Measurements from ENCODE around the gene JMJD8. TPM values are rescaled to one million over a fixed set of nuclear protein-coding genes. Genes with fewer than 3 reads are reported as not detected.

Gene JMJD8
- total and polyA plus RNA-seq, 9 of the 15 experiments (the other 6 are each of a cell fraction or from before 2014, with no cell fraction given): 1.2 to 50.6 (median 29.3) TPM

DNA sequence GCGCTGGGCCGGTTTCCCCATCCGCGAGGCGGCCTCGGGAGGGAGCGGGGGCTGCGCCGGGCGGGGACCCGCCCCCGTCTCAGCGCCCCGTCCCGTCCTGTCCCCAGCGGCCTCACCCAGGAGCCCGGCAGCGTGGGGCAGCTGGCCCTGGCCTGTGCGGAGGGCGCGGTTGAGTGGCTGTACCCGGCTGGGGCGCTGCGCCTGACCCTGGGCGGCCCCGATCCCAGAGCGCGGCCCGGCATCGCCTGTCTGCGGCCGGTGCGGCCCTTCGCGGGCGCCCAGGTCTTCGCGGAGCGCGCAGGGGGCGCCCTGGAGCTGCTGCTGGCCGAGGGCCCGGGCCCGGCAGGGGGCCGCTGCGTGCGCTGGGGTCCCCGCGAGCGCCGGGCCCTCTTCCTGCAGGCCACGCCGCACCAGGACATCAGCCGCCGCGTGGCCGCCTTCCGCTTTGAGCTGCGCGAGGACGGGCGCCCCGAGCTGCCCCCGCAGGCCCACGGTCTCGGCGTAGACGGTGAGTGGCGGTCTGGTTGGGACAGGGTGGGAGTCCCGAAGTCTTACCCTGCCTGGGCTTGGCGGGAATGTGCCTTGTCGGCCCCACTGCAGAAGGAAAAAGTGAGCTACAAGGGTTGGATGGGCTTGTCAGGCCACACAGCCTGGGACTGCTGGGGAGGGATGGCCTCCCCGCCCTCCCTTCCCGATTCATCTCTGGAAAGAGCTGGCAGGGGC lies 31.5 kb upstream of the JMJD8 start (continued):
- TF ChIP-seq CEBPG (CRISPR knock-in tag; IDR thresholded peaks at IDR 0.05) (no peak), CEBPG (tag; conservative IDR thresholded peaks at IDR 0.05 in 1 of 2, IDR thresholded peaks at IDR 0.05 in 1 of 2) (no peak), FOXJ3 (CRISPR knock-in tag; IDR thresholded peaks at IDR 0.05) (no peak), ZNF197 (CRISPR knock-in tag; IDR thresholded peaks at IDR 0.05; ENCODE audit: low read depth) (no peak), NR3C1 (CRISPR knock-in tag; IDR thresholded peaks at IDR 0.05) (no peak), MBD2 (IDR thresholded peaks at IDR 0.05; ENCODE audit: borderline replicate concordance, low read depth) (no peak), ZNF140 (CRISPR knock-in tag; IDR thresholded peaks at IDR 0.05) (no peak), ZNF143 (CRISPR knock-in tag; IDR thresholded peaks at IDR 0.05) (no peak), BACH1 (tag; IDR thresholded peaks at IDR 0.05) (no peak), SRSF7 (optimal IDR thresholded peaks at IDR 0.05; ENCODE audit: low read depth, low read length) (no peak), ZSCAN29 (IDR thresholded peaks at IDR 0.05) (no peak)
- TF ChIP-seq, protein P1, sequence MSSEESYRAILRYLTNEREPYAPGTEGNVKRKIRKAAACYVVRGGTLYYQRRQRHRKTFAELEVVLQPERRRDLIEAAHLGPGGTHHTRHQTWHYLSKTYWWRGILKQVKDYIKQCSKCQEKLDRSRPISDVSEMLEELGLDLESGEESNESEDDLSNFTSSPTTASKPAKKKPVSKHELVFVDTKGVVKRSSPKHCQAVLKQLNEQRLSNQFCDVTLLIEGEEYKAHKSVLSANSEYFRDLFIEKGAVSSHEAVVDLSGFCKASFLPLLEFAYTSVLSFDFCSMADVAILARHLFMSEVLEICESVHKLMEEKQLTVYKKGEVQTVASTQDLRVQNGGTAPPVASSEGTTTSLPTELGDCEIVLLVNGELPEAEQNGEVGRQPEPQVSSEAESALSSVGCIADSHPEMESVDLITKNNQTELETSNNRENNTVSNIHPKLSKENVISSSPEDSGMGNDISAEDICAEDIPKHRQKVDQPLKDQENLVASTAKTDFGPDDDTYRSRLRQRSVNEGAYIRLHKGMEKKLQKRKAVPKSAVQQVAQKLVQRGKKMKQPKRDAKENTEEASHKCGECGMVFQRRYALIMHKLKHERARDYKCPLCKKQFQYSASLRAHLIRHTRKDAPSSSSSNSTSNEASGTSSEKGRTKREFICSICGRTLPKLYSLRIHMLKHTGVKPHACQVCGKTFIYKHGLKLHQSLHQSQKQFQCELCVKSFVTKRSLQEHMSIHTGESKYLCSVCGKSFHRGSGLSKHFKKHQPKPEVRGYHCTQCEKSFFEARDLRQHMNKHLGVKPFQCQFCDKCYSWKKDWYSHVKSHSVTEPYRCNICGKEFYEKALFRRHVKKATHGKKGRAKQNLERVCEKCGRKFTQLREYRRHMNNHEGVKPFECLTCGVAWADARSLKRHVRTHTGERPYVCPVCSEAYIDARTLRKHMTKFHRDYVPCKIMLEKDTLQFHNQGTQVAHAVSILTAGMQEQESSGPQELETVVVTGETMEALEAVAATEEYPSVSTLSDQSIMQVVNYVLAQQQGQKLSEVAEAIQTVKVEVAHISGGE (CRISPR knock-in tag; IDR thresholded peaks at IDR 0.05): peak in 1 of 3 experiments; percentile 43; a peak in 1 of 6 replicates
- TF ChIP-seq, protein P2, sequence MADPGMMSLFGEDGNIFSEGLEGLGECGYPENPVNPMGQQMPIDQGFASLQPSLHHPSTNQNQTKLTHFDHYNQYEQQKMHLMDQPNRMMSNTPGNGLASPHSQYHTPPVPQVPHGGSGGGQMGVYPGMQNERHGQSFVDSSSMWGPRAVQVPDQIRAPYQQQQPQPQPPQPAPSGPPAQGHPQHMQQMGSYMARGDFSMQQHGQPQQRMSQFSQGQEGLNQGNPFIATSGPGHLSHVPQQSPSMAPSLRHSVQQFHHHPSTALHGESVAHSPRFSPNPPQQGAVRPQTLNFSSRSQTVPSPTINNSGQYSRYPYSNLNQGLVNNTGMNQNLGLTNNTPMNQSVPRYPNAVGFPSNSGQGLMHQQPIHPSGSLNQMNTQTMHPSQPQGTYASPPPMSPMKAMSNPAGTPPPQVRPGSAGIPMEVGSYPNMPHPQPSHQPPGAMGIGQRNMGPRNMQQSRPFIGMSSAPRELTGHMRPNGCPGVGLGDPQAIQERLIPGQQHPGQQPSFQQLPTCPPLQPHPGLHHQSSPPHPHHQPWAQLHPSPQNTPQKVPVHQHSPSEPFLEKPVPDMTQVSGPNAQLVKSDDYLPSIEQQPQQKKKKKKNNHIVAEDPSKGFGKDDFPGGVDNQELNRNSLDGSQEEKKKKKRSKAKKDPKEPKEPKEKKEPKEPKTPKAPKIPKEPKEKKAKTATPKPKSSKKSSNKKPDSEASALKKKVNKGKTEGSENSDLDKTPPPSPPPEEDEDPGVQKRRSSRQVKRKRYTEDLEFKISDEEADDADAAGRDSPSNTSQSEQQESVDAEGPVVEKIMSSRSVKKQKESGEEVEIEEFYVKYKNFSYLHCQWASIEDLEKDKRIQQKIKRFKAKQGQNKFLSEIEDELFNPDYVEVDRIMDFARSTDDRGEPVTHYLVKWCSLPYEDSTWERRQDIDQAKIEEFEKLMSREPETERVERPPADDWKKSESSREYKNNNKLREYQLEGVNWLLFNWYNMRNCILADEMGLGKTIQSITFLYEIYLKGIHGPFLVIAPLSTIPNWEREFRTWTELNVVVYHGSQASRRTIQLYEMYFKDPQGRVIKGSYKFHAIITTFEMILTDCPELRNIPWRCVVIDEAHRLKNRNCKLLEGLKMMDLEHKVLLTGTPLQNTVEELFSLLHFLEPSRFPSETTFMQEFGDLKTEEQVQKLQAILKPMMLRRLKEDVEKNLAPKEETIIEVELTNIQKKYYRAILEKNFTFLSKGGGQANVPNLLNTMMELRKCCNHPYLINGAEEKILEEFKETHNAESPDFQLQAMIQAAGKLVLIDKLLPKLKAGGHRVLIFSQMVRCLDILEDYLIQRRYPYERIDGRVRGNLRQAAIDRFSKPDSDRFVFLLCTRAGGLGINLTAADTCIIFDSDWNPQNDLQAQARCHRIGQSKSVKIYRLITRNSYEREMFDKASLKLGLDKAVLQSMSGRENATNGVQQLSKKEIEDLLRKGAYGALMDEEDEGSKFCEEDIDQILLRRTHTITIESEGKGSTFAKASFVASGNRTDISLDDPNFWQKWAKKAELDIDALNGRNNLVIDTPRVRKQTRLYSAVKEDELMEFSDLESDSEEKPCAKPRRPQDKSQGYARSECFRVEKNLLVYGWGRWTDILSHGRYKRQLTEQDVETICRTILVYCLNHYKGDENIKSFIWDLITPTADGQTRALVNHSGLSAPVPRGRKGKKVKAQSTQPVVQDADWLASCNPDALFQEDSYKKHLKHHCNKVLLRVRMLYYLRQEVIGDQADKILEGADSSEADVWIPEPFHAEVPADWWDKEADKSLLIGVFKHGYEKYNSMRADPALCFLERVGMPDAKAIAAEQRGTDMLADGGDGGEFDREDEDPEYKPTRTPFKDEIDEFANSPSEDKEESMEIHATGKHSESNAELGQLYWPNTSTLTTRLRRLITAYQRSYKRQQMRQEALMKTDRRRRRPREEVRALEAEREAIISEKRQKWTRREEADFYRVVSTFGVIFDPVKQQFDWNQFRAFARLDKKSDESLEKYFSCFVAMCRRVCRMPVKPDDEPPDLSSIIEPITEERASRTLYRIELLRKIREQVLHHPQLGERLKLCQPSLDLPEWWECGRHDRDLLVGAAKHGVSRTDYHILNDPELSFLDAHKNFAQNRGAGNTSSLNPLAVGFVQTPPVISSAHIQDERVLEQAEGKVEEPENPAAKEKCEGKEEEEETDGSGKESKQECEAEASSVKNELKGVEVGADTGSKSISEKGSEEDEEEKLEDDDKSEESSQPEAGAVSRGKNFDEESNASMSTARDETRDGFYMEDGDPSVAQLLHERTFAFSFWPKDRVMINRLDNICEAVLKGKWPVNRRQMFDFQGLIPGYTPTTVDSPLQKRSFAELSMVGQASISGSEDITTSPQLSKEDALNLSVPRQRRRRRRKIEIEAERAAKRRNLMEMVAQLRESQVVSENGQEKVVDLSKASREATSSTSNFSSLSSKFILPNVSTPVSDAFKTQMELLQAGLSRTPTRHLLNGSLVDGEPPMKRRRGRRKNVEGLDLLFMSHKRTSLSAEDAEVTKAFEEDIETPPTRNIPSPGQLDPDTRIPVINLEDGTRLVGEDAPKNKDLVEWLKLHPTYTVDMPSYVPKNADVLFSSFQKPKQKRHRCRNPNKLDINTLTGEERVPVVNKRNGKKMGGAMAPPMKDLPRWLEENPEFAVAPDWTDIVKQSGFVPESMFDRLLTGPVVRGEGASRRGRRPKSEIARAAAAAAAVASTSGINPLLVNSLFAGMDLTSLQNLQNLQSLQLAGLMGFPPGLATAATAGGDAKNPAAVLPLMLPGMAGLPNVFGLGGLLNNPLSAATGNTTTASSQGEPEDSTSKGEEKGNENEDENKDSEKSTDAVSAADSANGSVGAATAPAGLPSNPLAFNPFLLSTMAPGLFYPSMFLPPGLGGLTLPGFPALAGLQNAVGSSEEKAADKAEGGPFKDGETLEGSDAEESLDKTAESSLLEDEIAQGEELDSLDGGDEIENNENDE (IDR thresholded peaks at IDR 0.05; ENCODE audit: low read depth, low read length): no peak

Measured in K562 (cell line).